Ureter (tissue), 1 donor: ENCODE measurements around the gene PCCA. TPM values are rescaled to one million over a fixed set of nuclear protein-coding genes. Genes with fewer than 3 reads are reported as not detected.

Experiments used
- DNase-seq: peaks from one replicate; pipeline ENCODE4 v3.0.0-alpha.2; 2020; ENCODE audit warnings: low spot score
- total RNA-seq: library from RNA; stranded (reverse); gene quantifications from one replicate; pipeline ENCODE4 v1.2.4, GENCODE V29; 2023
- donor health status: DM: yes; HTN: yes; CAD: no.

Gene PCCA
- total RNA-seq, 1 donor from 2014 or later = 87.4 TPM

GRCh38 chr13:100461309-100462030, 372.6 kb downstream of the PCCA start:
- DNase-seq = no peak

GRCh38 chr13:100464006-100464405, 375.1 kb downstream of the PCCA start:
- DNase-seq = no peak

DNA sequence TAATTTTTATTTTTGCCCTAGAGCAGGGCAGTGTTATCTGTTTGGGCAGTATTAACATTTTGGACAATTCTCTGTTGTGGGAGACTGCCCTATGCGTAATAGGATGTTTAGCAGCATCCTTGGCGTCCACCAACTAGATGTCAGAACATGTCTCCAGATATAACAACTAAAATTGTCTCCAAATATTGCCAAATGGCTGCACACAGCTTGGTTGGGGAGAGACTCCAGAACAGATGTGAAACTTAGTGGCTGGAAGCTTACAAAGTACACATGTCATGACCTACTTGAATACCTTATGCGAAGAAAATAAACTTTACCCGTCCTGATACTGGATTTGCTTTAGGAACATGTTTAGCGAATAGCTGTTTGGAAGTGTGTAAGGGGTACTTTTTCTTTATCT, 376.7 kb downstream of the PCCA start:
- no peak for DNase-seq

GRCh38 chr13:100470866-100471505, 382.1 kb downstream of the PCCA start:
- DNase-seq = no peak

- DNase-seq = no peak
These were observed 384.2 kb downstream of the PCCA start for GRCh38 chr13:100473087-100473486.

DNA sequence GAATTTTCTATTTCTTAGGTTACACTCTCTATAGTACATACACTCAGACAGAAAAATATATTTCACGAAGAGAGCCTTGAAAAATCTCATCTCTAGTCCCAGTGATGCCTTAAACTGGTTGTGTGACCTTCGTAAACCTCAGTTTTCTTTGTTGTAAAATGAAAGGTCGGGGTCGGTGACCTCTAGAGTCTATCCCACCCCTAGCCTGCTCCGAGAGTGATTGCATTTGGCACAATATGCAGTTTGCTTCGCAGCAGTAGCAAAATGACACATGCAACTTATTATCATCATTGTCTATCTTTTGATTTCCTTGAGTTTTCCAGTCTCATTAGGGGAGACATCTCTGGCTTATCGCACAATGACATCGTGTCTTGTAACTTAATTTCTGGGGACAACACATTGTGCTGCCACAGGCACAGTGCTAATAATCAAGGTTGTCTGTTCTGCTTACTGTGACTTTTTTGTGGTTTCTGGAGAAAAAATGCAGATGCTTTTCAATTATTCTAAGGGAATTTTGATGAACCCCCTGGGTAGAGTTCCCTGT, 384.7 kb downstream of the PCCA start:
- no peak for DNase-seq

- no peak for DNase-seq
These were observed 388.1 kb downstream of the PCCA start for GRCh38 chr13:100476963-100477362.

GRCh38 chr13:100478107-100478809, 389.4 kb downstream of the PCCA start:
- DNase-seq = no peak

DNA sequence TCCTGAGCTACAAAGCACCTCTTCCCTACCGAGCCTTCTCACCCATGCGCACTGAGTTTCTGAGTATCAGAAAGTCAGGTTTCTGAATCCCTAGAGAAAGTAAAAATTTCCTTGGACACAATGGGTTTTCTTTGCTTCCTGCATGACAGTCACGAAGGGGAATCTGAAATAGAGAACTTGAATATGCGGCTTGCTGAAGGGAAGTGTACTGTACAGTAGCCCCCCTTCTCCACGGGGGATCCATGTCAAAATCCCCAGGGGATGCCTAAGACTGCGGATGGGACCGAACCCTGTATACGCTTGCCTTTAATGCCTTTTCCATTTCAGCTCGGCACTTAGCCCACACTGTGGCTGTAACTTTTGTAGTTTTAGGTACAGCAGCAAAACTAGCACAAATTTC, 391.8 kb downstream of the PCCA start:
- DNase-seq = no peak

DNA sequence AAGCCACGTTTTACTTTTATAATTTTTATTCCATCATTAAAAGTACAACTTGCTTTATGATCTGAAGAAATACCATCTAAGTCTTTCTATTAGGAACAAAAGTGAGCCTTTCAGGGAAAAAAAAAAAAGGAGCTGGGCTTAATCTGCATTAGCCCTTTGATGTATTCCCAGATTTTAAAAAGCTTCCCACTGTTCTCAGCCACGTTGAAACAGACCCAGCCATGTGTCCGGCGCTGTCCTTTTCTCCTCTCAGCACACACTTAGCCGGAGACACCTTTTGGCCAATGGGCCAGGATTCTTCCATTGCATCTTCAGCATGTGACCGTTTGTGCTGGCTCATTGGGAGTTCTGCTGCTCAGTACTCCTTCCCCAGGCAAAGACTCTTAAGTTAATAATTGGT, 394.2 kb downstream of the PCCA start:
- DNase-seq = no peak

- no peak for DNase-seq
These were observed 395.0 kb downstream of the PCCA start for GRCh38 chr13:100483841-100484381.

DNA sequence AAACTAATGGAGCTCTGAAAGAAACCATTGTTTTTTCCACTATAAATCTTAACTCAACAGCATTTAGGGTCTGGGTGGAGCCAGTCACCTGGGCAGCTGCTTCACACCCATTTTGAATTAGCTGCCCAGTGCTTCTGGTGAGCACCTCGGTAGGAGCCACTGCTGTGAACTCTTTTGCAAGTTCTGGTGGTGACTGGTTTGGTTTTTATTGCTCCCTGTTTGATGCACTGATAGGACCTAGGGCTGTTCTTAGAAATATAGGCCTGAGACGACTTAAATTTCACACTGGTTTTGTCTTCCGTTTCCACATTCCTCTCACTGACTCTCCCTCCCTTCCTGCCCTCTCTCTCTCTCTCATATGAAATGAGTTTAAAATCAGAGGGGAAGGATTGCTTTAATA, 395.8 kb downstream of the PCCA start:
- no peak for DNase-seq

DNA sequence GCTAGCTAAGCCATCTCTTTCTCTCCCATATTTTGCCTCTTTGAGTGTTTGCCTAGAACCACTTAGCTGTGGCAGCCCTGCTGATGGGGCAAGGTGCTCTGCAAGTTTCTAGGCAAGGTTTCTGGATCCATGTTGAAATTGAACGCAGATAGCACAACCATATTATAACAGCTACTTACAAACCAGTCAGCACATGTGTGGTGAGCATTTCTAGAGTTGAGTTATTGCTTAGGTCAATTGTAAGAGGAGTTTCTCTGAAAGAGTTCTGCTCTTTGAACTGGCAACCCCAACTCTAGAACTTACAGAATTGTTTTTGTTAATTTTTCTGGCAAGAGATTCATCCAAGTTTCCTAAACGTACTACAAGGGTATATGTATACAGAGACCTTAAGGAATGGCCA, 396.4 kb downstream of the PCCA start:
- DNase-seq = no peak

DNA sequence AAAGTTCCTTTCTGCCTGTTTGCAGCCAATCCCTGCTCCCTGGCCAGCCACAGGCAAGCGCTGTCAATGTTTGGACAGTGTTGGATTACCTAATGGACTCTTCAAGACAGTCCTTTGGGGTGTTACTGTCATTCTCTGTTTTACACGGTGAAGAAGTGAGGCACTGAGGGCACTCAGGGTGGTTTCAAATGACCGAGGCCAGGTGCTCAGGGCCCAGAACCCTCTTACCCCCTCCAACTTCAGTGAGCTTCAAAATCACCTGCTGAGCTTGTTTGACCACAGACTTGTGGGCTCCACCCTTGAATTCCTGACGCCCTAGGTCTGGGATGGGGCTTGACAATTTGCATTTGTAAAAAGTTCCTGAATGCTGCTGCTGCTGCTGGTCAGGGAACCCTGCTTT, 401.8 kb downstream of the PCCA start:
- no peak for DNase-seq

- DNase-seq = no peak
These were observed 402.4 kb downstream of the PCCA start for GRCh38 chr13:100491164-100491842.

GRCh38 chr13:100493418-100493817, 404.5 kb downstream of the PCCA start:
- no peak for DNase-seq

- no peak for DNase-seq
These were observed 406.6 kb downstream of the PCCA start for GRCh38 chr13:100495455-100495854.

GRCh38 chr13:100497389-100497788, 408.5 kb downstream of the PCCA start:
- DNase-seq = no peak

GRCh38 chr13:100502446-100502845, 413.6 kb downstream of the PCCA start:
- no peak for DNase-seq

DNA sequence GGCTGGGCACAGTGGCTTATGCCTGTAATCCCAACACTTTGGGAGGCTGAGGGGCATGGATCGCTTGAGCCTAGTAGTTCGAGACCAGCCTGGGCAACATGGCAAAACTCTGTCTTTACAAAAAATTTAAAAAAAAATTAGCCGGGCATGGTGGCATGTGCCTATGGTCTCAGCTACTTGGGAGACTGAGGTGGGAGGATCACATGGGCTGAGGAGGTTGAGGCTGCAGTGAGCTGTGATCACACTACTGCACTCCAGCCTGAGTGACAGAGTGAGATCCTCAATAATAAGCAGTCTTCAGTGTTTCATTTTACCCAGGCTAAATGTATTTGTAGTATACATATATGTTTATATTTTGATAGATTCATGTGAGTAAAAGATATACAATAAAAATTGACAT, 414.7 kb downstream of the PCCA start:
- no peak for DNase-seq

DNA sequence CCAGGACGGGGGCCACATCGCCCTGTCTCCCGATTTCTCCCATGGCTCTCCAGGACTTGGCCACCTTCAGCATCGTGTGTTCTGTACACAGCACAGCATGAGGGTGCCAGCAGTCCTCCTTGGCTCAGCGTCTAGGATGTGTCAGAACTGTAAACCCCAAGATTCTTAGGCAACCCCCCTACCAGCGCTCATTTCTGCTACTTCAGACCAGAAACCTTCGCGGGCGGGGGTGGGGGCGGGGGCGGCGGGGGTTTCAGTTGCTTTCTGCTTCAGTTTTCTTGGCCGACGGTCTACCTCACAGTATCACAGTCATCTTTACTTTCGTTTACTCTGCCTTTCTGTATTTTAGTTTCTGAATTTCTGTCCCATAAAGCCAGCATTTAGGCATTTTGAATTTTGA, 417.3 kb downstream of the PCCA start:
- no peak for DNase-seq
